Effector memory CD8-positive, alpha-beta T cell (primary cell): Measurements from ENCODE around the gene SPATA46.

Experiments used
- ATAC-seq: fragments of 150-1000 bp; cut with Tn5 transposase; replicated peaks from 2 replicates; pipeline ENCODE4 v1.10.0; 2021; ENCODE audit warnings: mild to moderate bottlenecking, moderate library complexity
- DNase-seq, 3 experiments: peaks; one replicate each; pipeline ENCODE4 v3.0.0; 2021
- H3K27ac Mint-ChIP-seq, 2 donors: one replicate each; pipeline ENCODE4 v1.8.0; 2022; ENCODE audit warnings: mild to moderate bottlenecking in 2 of 2, mixed read lengths in 2 of 2, moderate library complexity in 2 of 2
- H3K27me3 Mint-ChIP-seq, 2 donors: one replicate each; pipeline ENCODE4 v1.8.0; 2022; ENCODE audit warnings: mixed read lengths in 2 of 2
- H3K36me3 Mint-ChIP-seq: one replicate; pipeline ENCODE4 v1.8.0; 2022; ENCODE audit warnings: mild to moderate bottlenecking, moderate library complexity, mixed read lengths; ENCODE audit not compliant: insufficient read depth
- H3K4me1 Mint-ChIP-seq, 2 donors: one replicate each; pipeline ENCODE4 v1.8.0; 2022; ENCODE audit warnings: low read depth in 2 of 2, mixed read lengths in 2 of 2
- H3K4me3 Mint-ChIP-seq, 2 donors: one replicate each; pipeline ENCODE4 v1.8.0; 2022; ENCODE audit warnings: mild to moderate bottlenecking in 2 of 2, mixed read lengths in 2 of 2, moderate library complexity in 2 of 2
- H3K9me3 Mint-ChIP-seq, 2 donors: one replicate each; pipeline ENCODE4 v1.8.0; 2022; ENCODE audit warnings: mixed read lengths in 2 of 2

The SPATA46 gene

DNA sequence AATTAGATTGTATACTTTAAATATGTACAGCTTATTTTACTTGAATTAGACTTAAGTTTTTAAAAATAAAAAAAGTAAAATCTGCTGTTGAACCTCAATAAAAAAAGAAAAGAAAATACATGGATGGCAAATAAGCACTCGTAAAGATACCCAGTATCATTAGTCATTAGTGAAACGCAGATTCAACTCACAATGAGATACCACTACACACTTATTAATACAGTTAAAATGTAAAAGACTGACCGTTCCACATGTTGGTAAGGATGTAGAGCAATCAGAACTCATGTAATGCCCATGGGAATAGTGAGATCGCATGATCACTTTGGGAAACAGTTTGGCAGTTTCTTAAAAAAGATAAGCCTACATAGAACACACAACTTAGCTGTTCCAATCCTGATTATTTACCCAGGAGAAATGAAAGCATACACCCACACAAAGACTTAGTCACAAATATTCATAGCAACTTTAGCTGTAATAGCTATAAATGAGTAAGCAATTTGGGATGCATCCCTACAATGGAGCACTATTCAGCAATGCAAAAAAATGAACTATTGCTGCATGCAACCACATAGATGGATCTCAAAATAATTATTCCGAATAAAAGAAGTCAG lies 28.0 kb upstream of the SPATA46 start:
- Mint-ChIP-seq H3K4me3 (no peak overlapping the region), H3K36me3 (no peaks in the 10 kb centered on the region), H3K27me3 (peaks cover 23 to 31% of the 10 kb centered on the region in 2 donors), H3K4me1 (no peaks in the 10 kb centered on the region), H3K9me3 (no peaks in the 10 kb centered on the region), H3K27ac (no peak overlapping the region)
- DNase-seq (no peak), ATAC-seq (no peak)

DNA sequence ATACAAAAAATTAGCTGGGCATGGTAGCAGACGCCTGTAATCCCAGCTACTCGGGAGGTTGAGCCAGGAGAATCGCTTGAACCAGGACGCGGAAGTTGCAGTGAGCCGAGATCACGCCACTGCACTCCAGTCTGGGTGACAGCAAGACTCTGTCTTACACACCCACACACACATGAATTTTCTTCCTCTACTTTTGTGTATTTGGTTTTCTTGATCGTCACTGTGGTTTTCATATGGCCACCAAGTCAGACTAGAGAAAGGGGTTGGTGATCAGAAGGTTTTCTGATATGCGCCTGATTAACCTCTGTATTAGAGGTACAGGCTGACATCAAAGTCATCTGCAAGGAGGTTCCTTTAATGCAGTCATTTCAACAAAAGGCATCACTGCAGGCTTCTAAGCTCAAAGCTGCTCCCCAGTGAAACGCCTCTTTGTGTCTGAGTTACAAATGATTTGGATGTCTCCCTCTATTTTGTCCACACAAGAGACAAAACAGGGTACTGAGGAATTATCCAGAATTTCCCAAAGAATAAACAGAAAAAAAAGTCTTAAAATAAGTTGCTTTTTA lies 24.2 kb upstream of the SPATA46 start:
- ATAC-seq (no peak), DNase-seq (no peak)
- no peak overlapping the region for H3K27ac Mint-ChIP-seq
- no peaks in the 10 kb centered on the region for H3K36me3 Mint-ChIP-seq
- H3K9me3 Mint-ChIP-seq: no peaks in the 10 kb centered on the region
- peaks cover 51 to 55% of the 10 kb centered on the region in 2 donors for H3K27me3 Mint-ChIP-seq
- no peaks in the 10 kb centered on the region for H3K4me1 Mint-ChIP-seq
- H3K4me3 Mint-ChIP-seq: no peak overlapping the region

DNA sequence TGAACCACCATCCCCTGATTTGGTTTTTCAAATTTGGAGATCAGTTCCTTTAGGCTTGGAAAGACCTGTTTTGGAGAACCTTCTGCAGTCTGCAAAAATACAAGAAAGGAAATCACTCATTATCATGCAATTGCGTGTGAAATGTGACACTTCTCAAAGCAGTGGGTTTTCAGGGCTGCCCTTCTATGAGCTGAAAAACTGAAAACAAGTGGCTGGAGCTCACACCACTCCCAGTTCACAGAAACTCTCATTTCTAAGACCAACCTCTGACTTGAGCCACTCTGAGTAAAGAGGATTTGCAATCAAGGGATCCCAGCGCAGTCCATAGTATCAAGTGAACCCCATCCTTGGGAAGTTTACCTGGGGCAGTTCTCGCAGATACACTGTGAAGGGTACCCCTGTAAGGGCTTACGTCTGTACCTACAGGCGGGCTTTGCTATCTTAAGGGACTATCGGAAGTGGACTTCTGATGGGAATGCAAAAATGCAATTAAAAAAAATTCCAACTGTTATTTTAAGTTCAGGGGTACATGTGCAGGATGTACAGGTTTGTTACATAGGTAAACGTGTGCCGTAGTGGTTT lies 22.4 kb upstream of the SPATA46 start:
- Mint-ChIP-seq H3K4me3 (no peak overlapping the region), H3K27ac (no peak overlapping the region), H3K36me3 (peaks cover 4% of the 10 kb centered on the region), H3K9me3 (no peaks in the 10 kb centered on the region), H3K4me1 (no peaks in the 10 kb centered on the region), H3K27me3 (peaks cover 51 to 56% of the 10 kb centered on the region in 2 donors)
- no peak for ATAC-seq
- no peak for DNase-seq

DNA sequence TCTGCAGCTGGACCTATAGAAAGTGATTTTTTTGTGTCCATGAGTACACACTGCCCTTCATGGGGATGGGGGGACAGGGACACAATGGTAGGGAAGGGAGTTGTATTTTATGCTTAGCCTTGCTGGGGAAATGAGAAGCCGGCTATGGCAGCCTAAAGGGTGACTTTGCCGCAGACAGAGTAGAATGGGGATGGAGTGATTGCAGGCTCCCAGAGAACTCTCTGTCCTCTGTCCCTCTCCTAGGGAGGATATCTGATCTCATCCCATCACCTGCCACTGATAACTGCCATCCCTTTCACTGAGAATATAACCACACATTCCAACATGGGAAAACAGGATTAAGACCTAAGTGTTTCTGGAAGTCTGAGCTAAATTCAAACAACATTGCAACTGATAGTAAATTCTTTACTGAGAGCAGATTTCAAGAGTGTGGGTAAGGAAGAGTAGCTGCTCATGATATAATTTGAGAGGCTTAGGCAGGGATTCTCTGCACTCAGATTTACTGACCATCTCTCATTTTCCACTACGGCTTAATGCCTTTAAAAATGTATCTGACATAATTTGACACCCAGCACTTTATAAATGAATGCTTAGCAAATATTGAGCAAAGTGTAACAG lies 21.4 kb upstream of the SPATA46 start:
- ATAC-seq: no peak
- DNase-seq: no peak
- H3K27me3 Mint-ChIP-seq: peaks cover 49 to 51% of the 10 kb centered on the region in 2 donors
- H3K4me3 Mint-ChIP-seq: no peak overlapping the region
- H3K36me3 Mint-ChIP-seq: peaks cover 4% of the 10 kb centered on the region
- no peaks in the 10 kb centered on the region for H3K9me3 Mint-ChIP-seq
- no peaks in the 10 kb centered on the region for H3K4me1 Mint-ChIP-seq
- no peak overlapping the region for H3K27ac Mint-ChIP-seq

DNA sequence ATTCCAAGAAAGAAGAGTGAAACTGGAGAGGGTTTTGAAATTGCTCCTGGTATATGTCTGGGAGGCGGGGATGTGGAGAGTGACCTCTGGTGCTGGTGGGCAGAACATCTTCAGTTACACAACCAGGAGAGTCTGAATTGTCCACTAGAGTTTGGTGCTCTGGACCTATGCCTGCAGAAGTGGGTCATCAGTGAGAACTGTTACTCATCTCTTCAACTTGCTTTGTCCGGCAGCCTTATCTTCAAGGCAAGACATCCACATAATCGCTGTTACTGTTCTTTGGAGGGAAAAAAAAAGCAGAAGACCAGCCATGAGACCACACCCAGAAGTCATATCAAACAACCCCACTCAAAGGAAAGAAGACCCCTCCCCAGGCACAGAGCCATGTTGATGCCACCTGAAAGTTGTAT lies 20.4 kb upstream of the SPATA46 start:
- H3K27me3 Mint-ChIP-seq: peaks cover 42 to 46% of the 10 kb centered on the region in 2 donors
- no peak overlapping the region for H3K4me3 Mint-ChIP-seq
- DNase-seq: no peak
- H3K9me3 Mint-ChIP-seq: no peaks in the 10 kb centered on the region
- no peaks in the 10 kb centered on the region for H3K4me1 Mint-ChIP-seq
- no peak for ATAC-seq
- H3K27ac Mint-ChIP-seq: no peak overlapping the region
- H3K36me3 Mint-ChIP-seq: peaks cover 4% of the 10 kb centered on the region

DNA sequence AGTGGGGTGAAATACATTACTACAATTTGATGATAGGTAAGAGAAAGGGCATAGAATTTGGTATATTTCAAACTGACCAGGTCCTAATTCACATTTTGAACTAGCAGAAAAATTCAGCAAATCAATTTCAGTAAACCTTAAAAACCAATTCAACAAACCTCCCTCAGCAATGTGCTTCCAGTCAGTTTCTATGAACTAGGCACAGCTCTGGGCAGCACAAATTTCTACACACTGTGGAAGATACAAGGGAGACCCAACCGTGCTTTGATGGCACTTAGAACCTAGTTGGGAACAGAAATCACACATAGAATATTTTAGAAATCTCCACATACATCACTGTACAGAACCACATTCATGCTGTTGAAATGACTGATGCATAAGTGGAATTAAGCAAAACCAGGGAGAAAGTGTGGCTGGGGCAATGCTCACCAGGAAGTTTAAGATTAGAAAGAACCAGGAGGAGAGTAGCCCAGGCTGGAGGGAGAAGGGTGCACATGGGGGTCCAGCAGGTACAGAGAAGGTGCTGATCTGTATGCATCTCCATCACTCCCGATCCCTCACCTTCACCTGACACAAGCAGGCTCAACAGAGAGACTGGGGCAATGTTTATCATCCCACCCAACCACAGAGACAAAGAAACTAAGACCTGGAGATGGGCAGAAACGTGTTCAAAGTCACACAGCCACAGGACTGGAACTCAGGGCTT lies 19.7 kb upstream of the SPATA46 start:
- H3K4me3 Mint-ChIP-seq: no peak overlapping the region
- no peaks in the 10 kb centered on the region for H3K9me3 Mint-ChIP-seq
- no peaks in the 10 kb centered on the region for H3K4me1 Mint-ChIP-seq
- peaks cover 42 to 43% of the 10 kb centered on the region in 2 donors for H3K27me3 Mint-ChIP-seq
- peaks cover 4% of the 10 kb centered on the region for H3K36me3 Mint-ChIP-seq
- DNase-seq (no peak), ATAC-seq (no peak)
- H3K27ac Mint-ChIP-seq: no peak overlapping the region

DNA sequence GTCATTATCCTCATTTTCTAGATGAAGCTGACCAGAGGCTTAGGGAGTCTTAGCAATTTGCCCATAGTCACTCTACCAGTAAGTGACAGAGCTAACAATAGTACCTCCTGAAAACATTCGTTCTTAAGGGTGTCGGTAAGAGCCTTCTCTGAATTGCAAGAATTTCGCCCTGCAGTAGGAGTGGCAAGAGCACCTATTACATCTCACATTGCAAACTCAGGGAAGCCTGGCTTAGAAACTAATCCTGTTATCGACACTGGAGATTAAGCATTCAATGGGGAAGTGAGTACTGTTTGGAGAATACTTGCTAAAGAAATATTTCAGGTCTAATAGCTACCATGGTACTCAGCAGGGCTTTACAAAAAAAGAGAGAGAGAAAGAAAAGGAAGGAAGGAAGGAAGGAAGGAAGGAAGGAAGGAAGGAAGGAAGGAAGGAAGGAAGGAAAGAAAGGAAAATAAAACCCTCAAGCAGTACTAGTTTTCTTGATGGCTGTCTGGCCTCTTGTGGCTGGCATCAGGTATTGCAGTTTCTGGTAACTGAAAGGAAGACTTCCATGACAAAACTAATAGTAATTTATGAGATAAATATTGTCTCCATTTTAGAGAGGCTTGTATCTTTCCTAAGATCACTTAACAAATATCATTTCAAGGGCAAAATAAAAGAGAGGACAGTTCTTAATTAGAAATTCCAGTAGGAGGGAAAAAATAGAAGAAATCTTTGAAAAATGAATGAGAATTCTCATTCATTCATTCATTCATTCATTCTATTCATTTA lies 15.3 kb upstream of the SPATA46 start:
- H3K27me3 Mint-ChIP-seq: peaks cover 43 to 47% of the 10 kb centered on the region in 2 donors
- H3K4me3 Mint-ChIP-seq: no peak overlapping the region
- peaks cover 0 to 7% of the 10 kb centered on the region in 2 donors for H3K4me1 Mint-ChIP-seq
- H3K27ac Mint-ChIP-seq: no peak overlapping the region
- H3K36me3 Mint-ChIP-seq: peaks cover 7% of the 10 kb centered on the region
- H3K9me3 Mint-ChIP-seq: no peaks in the 10 kb centered on the region
- DNase-seq: no peak
- no peak for ATAC-seq

DNA sequence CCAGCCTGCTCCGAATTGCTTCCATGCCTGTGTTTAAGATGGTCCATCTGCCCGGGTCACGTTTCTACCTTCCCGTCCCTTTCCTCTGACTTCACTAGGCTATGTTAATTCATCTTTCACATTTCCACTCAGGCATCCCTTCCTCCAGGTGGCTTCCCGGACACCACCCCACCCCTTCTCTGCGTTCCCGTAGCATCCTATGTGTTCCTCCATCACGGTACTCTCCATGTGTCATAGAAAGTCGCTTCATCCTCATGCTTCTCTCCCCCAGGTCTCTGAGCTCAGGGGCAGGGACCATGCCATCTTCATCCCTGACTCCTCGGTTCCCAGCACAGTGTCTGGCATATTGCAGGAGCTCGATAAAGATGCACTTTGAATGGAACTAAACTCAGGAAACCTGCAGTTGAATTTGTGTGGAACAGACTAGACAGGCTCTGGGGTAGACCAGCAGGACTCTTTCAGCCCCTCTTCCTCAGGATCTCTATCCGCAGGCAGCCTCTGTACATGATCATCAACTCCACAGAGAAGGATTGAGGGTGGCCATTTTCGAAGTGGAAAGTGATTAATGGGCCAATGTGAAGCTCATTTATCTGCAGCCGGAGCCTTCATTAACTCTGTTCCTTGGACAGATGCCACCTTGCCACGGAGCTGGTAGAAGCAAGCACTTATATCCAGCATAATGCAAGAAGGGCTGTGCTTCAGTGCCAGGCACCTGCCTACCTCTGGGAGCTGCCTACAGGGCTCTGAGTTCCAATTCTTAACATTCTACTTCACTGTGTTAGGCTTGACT lies 13.9 kb upstream of the SPATA46 start:
- Mint-ChIP-seq H3K9me3 (no peaks in the 10 kb centered on the region), H3K27ac (no peak overlapping the region), H3K4me3 (no peak overlapping the region), H3K27me3 (peaks cover 35 to 42% of the 10 kb centered on the region in 2 donors), H3K4me1 (peaks cover 0 to 7% of the 10 kb centered on the region in 2 donors), H3K36me3 (peaks cover 7% of the 10 kb centered on the region)
- DNase-seq (no peak), ATAC-seq (no peak)

DNA sequence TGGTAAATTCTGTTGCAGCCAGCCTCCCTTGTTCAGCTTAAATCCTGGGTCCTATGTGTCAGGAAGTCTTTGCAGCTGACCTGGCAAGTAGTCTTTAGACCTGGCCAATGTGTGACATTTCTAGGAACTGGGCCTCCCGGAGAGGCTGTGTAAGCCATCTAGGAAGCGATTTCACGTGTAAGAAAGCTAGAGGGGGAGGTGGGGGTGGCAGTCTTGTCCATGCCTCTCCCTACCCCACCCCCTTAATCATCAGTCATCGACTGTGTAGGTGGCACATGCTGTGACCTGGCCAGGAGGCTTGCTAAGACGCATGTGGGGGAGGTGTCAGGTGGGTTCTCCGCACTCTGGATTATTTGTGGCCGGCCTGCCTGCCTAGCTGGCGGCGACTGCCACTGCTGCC lies 13.3 kb upstream of the SPATA46 start:
- ATAC-seq (no peak), DNase-seq (no peak)
- Mint-ChIP-seq H3K4me1 (peaks cover 0 to 7% of the 10 kb centered on the region in 2 donors), H3K4me3 (no peak overlapping the region), H3K27me3 (peaks cover 35 to 49% of the 10 kb centered on the region in 2 donors), H3K36me3 (peaks cover 6% of the 10 kb centered on the region), H3K9me3 (no peaks in the 10 kb centered on the region), H3K27ac (no peak overlapping the region)

DNA sequence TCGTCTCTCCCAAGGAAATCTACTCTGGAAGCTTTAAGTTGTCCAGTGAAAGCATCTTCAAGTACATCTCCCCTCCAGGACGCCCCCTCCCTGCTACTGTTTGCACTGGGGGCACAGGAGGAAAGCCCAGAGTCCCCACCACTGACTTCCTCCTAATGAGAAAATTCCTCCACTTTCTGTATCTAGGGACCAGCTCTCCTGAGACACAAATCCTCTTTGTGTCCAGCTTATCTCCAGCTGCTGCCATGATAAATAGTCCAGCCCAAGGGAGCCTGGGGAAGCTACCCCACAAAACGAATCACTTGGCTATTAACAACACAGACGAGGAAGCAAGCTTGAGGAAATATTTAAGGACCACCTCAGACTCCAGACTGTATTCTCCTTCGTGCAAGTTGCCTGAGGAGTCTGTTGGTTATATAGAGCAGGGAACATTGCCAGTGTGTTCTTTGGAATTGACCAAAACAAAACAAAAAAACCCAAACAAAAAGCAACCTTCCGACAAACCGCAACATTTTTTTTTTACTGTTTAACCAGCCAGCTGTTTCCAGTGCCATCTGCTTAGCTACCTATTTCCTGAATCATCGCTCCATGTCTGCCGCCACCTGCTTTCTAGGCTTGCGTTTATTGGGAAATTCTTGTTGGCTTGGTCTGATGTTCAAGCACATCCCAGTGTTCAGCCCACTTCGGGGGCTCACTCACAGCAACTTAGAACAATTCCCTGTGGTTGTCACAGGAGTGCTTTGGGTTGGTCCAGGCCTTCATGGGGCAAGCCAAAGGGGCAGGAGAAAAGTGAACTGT lies 12.6 kb upstream of the SPATA46 start:
- H3K27ac Mint-ChIP-seq: no peak overlapping the region
- no peak for DNase-seq
- H3K4me1 Mint-ChIP-seq: peaks cover 0 to 7% of the 10 kb centered on the region in 2 donors
- H3K4me3 Mint-ChIP-seq: no peak overlapping the region
- ATAC-seq: no peak
- peaks cover 35 to 52% of the 10 kb centered on the region in 2 donors for H3K27me3 Mint-ChIP-seq
- no peaks in the 10 kb centered on the region for H3K9me3 Mint-ChIP-seq
- peaks cover 2% of the 10 kb centered on the region for H3K36me3 Mint-ChIP-seq

DNA sequence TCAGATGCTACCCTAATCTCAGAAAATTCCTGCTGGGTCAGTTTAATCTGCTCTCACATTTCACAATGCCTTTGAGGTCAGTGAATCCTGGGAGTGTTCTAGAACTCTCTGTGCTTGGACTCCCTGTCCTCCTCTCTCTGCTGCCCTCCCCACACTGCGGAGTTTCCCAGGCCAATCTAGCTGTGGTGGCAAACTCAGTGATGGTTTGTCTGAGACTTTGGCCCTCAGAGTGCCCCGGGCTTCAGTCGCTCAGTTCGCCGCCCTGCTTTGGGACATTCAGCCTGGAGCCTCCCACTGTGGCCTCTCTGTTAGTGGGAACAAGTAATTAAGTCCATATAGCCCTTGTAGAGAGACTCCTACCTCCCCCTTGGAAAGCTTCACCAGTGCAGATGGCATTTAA lies 12.0 kb upstream of the SPATA46 start:
- ATAC-seq: no peak
- Mint-ChIP-seq H3K4me3 (no peak overlapping the region), H3K36me3 (peaks cover 2% of the 10 kb centered on the region)

DNA sequence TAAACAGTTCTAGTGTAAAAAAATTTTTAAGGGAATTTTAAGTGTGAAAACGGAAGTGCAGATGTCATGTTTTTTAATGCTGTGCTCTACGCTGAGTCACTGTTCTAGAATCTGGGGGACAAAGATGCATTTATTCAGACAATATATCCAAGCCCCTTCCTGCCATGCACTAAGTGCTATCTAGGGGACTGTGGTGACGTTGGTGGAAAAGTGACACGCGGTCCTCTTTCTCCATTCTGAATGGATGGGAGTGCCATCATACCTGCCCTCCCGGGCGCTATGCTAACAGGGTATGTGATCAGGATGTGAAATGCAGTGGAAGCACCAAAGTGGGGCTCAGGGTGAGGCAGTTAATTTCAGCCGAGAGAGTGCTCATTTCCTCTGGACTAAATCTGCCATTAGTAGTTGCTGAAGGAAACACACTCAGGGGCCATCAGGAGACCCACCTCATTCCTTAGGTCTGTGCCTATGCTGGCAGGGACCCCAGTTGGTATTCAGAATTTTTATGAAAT lies 11.5 kb upstream of the SPATA46 start:
- Mint-ChIP-seq H3K4me1 (peaks cover 0 to 7% of the 10 kb centered on the region in 2 donors), H3K27me3 (peaks cover 35 to 63% of the 10 kb centered on the region in 2 donors), H3K4me3 (no peak overlapping the region), H3K36me3 (peaks cover 2% of the 10 kb centered on the region), H3K9me3 (no peaks in the 10 kb centered on the region), H3K27ac (no peak overlapping the region)
- no peak for DNase-seq
- ATAC-seq: no peak

More for the DNA sequence above, 12.0 kb upstream of the SPATA46 start:
- Mint-ChIP-seq H3K27me3 (peaks cover 35 to 58% of the 10 kb centered on the region in 2 donors), H3K27ac (no peak overlapping the region), H3K9me3 (no peaks in the 10 kb centered on the region), H3K4me1 (peaks cover 0 to 7% of the 10 kb centered on the region in 2 donors)
- no peak for DNase-seq
